Aorta (tissue), 5 donors: ENCODE measurements around the gene LILRB2. TPM values are rescaled to one million over a fixed set of nuclear protein-coding genes. Genes with fewer than 3 reads are reported as not detected.
"Not testable (repeated sequence)": the region's sequence is repeated elsewhere in the genome, so short reads cannot be mapped to it uniquely, and the experiment has no call there.

Source experiments
- ATAC-seq: fragments of 200-7000 bp; cut with Tn5 transposase; one replicate; pipeline ENCODE4 v1.9.1; 2022; ENCODE audit warnings: moderate library complexity; ENCODE audit not compliant: low FRiP score
- DNase-seq, 2 donors: peaks; one replicate each; pipeline ENCODE4 v3.0.0-alpha.2; 2020
- H3K27ac ChIP-seq, 2 donors: one replicate each; pipeline ENCODE4 v1.5.1; 2013; ENCODE audit warnings: low read length in 2 of 2, mild to moderate bottlenecking in 2 of 2, moderate library complexity in 2 of 2, control low read depth in 1 of 2, inconsistent platforms in 1 of 2, low read depth in 1 of 2
- H3K27me3 ChIP-seq, 2 donors: one replicate each; pipeline ENCODE4 v1.6.1; 2013; ENCODE audit warnings: control low read depth in 1 of 2, low read length in 1 of 2, mild to moderate bottlenecking in 1 of 2, moderate library complexity in 1 of 2; ENCODE audit not compliant: insufficient read depth in 2 of 2, control insufficient read depth in 1 of 2
- H3K36me3 ChIP-seq, 2 donors: one replicate each; pipeline ENCODE4 v1.6.1; 2013; ENCODE audit warnings: control low read depth in 1 of 2, low read length in 1 of 2, mild to moderate bottlenecking in 1 of 2; ENCODE audit not compliant: insufficient read depth in 2 of 2, control insufficient read depth in 1 of 2
- H3K4me1 ChIP-seq, 2 donors: one replicate each; pipeline ENCODE4 v1.6.1; 2013; ENCODE audit warnings: low read length in 2 of 2, control low read depth in 1 of 2, mild to moderate bottlenecking in 1 of 2, moderate library complexity in 1 of 2; ENCODE audit not compliant: insufficient read depth in 2 of 2, control insufficient read depth in 1 of 2
- H3K4me3 ChIP-seq, 2 donors: one replicate each; pipeline ENCODE4 v1.5.1; 2013; ENCODE audit warnings: low read length in 2 of 2, control low read depth in 1 of 2, mild to moderate bottlenecking in 1 of 2
- H3K9me3 ChIP-seq: one replicate; pipeline ENCODE4 v1.6.1; 2013; ENCODE audit warnings: mild to moderate bottlenecking, low read length; ENCODE audit not compliant: control insufficient read depth
- WGBS, 2 donors: extraction: QIAGEN DNeasy Blood & Tissue Kit; methylation state at CpG; one replicate each; pipeline ENCODE4 v1.1.7; 2013; 5-methylcytosine and 5-hydroxymethylcytosine counted together
- intact Hi-C, 2 donors: fragments of 100-400 bp; cut with DNase I; formaldehyde crosslinking; loops; one replicate each; pipeline versions ENCODE4 v1.14.2 to v1.15.0; 2022
- polyA plus RNA-seq, 2 donors: library from polyadenylated mRNA; stranded (reverse); fragments of 200-250 nt; gene quantifications; one replicate each; pipeline ENCODE4 v1.2.3, GENCODE V29; 2013
- total RNA-seq, 2 donors: library from RNA; stranded (reverse); fragmentation: NEBNext Ultra II Directional; extraction: Animal tissue kit (Norgen Biotek cat#: 25700); gene quantifications; one replicate each; pipeline ENCODE4 v1.2.1, GENCODE V29; 2021
- donor health status: healthy with polysubstance abuse.
- donor health status: Bipolar disorder and iron deficiency.
- donor health status: DM: no; HTN: no; CAD: no.
- donor health status: DM: no; HTN: no; CAD: no.
- donor health status: DM: yes; HTN: yes; CAD: no.

Gene LILRB2
- total and polyA plus RNA-seq, 4 donors = 0.38 to 22.7 (median 6.1) TPM

DNA sequence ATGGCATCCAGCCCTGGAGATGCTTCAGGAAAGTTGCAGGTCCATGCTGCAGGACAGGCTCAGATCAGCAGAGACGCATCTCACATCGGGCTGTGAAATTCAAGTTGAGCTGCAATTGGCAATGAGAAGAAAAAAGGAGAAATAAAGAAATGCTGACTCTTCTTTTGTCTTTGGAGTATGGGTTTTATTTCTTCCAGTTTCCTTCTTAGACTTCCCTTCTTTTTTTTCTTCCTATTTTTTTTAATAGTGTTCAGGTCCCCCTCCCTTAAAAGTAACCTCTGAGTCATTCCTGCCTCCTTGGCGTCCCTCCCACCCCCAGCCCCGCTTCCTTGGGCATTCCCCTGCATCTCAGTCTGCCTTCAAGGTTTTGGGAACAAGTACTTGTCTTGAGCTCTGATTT lies 9.3 kb downstream of the LILRB2 start:
- H3K36me3 ChIP-seq, H3K4me3 ChIP-seq, ATAC-seq, H3K4me1 ChIP-seq, H3K9me3 ChIP-seq, intact Hi-C loops, H3K27me3 ChIP-seq, H3K27ac ChIP-seq: not testable (repeated sequence)
- 36 to 56% methylated on average over 2 to 4 of the region's 4 CpGs for WGBS, 2 donors
- peak in 1 of 2 donors; percentile 72 for DNase-seq

DNA sequence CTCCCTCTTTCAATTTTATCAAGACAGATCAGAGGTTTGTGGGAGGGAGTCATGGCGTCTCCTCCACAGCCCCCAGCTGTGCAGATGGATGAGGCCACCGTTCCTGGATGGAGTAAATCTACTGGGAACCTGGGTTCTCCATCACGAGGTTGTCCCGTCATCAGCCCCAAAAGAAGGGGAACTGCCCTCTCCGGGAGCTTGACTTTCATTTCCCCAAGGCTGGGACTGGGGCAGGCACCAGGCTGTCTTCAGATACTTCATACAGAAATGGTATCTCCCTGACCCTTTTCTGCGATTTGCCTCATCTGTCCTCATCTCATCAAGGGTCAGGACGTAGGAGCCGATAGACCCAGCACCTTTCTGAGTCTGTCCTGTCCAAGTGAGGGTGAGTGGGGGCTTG lies 9.8 kb downstream of the LILRB2 start:
- Histone ChIP-seq H3K27me3 (peaks cover 0 to 2% of the 10 kb centered on the region in 2 donors), H3K36me3 (no peaks in the 10 kb centered on the region), H3K9me3 (no peaks in the 10 kb centered on the region), H3K27ac (no peak overlapping the region), H3K4me3 (no peak overlapping the region), H3K4me1 (no peaks in the 10 kb centered on the region)
- ATAC-seq = peak; percentile 44
- intact Hi-C loops = no loop called here
- WGBS, 2 donors = 79% methylated on average over 8 of the region's 8 CpGs
- DNase-seq = peak in 1 of 2 donors; percentile 82

DNA sequence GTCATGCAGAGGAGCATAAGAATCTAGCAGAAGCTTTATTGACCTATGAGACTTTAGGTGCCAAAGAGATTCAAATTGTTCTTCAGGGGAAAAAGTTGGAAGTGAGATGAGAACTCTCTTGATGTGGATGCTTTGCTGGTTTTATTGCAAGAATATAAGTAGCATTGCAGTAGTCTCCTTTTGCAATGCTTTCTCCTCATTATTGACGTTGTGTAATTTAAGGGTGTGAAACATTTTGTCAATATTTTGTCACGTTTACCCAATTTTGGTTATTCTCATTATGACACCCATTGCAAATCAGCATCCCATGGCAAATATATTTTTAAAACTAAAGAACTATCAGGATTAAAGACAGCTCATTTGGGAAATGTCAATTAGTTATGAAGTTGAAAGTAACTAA lies 12.0 kb downstream of the LILRB2 start:
- Histone ChIP-seq H3K27ac (no peak overlapping the region), H3K36me3 (no peaks in the 10 kb centered on the region), H3K4me3 (no peak overlapping the region), H3K27me3 (peaks cover 0 to 2% of the 10 kb centered on the region in 2 donors), H3K4me1 (no peaks in the 10 kb centered on the region), H3K9me3 (no peaks in the 10 kb centered on the region)
- intact Hi-C loops = no loop called here
- ATAC-seq (no peak), DNase-seq (no peak)
- WGBS, 2 donors = 67 to 69% methylated on average over 2 of the region's 2 CpGs

DNA sequence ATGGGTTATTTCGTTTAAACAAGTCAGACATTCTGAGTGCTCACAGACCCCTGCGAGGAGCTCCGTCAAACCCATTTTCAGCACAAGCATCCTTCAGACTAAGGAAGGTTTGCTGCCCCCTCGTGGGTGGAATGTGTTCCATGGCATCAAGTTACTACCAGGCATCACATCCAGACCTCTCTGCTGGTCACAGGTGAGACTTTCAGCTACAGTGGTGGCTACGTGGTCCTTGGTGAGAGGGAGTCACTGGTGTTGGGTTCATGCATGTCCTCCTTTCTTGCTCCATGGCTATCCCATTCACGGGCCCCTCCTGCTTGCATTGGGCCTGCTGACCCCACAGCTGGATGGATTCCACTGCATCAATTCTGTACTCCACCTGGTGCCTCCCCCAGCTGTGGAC lies 14.8 kb downstream of the LILRB2 start:
- DNase-seq = peak; percentile 83 to 87
- H3K36me3 ChIP-seq = no peaks in the 10 kb centered on the region
- H3K27ac ChIP-seq = no peak overlapping the region
- ATAC-seq = no peak
- peaks cover 0 to 2% of the 10 kb centered on the region in 2 donors for H3K27me3 ChIP-seq
- intact Hi-C loops = no loop called here
- no peaks in the 10 kb centered on the region for H3K9me3 ChIP-seq
- no peaks in the 10 kb centered on the region for H3K4me1 ChIP-seq
- WGBS, 2 donors = 4% methylated on average over 6 of the region's 6 CpGs
- no peak overlapping the region for H3K4me3 ChIP-seq

DNA sequence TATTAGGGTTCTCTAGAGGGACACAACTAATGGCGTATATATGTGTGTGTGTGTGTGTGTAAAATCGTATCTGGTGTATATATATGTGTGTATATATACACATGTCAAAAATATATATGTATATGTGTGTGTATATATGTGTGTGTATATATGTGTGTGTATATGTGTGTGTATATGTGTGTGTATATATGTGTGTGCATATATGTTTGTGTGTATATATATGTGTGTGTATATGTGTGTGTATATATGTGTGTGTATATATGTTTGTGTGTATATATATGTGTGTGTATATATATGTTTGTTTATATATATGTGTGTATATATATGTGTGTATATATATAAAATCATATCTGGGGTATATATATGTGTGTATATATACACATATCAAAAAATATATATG lies 18.4 kb downstream of the LILRB2 start:
- no peak for ATAC-seq
- H3K4me1 ChIP-seq = no peaks in the 10 kb centered on the region
- H3K27ac ChIP-seq = no peak overlapping the region
- H3K27me3 ChIP-seq = no peaks in the 10 kb centered on the region
- H3K36me3 ChIP-seq = no peaks in the 10 kb centered on the region
- H3K4me3 ChIP-seq = no peak overlapping the region
- no peaks in the 10 kb centered on the region for H3K9me3 ChIP-seq
- intact Hi-C loops = no loop called here
- WGBS, 2 donors = 75 to 89% methylated on average over 2 of the region's 2 CpGs
- DNase-seq = no peak

DNA sequence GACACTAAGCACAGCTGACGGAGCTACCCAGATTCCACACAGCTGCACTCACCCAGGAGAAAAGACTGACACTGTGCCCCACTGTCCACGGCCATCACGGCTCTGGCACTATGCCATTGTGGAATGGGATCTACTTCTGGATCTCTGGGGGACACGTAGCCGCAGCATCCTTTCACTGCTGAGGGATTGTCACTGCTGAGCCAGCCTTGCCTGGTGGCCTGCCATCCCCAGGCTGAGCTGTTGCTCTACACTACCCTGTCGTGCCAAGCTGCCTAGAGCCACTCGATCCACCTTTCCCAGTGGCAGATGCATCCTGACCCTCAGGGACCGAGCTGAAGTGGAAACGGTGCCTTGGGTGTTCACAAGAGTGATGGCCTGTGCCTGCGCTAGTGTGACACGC lies 18.8 kb downstream of the LILRB2 start:
- ATAC-seq (no peak), DNase-seq (peak in 1 of 2 donors; percentile 34)
- Histone ChIP-seq H3K27ac (no peak overlapping the region), H3K4me1 (no peaks in the 10 kb centered on the region), H3K36me3 (no peaks in the 10 kb centered on the region), H3K4me3 (no peak overlapping the region), H3K27me3 (no peaks in the 10 kb centered on the region), H3K9me3 (no peaks in the 10 kb centered on the region)
- 78 to 80% methylated on average over 11 of the region's 11 CpGs for WGBS, 2 donors
- intact Hi-C loops = no loop called here

DNA sequence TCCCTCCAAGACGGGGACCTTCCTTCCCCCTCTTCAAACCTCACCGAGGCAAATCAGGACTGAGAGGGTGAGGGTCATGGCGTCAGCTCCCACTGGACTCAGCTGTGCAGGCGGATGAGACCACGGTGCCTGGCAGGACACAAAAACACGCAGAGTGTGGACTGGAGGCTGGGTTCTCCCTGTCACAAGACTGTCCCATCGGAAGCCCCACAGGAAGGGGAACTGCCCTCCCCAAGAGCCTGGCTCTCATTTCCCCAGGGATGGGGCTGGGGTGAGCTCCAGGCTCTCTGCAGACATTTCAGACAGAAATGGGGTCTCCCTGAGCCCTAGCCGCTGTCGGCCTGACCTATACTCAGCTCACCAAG lies 23.8 kb downstream of the LILRB2 start, which contains the start of gene LILRB5:
LILRB5 (minus strand) TSS at position 158 of the 365 bp plus-strand sequence; CDS start at position 78, 80 bp downstream.
- Histone ChIP-seq H3K4me1 (no peaks in the 10 kb centered on the region), H3K4me3 (no peak within 1 kb of the TSS), H3K9me3 (no peaks in the 10 kb centered on the region), H3K27me3 (no peaks in the 10 kb centered on the region), H3K27ac (no peak within 1 kb of the TSS), H3K36me3 (no peaks in the 10 kb centered on the region)
- intact Hi-C loops = no loop called here
- 66 to 68% methylated on average over 9 of the region's 9 CpGs for WGBS, 2 donors
- ATAC-seq (peak; percentile 40), DNase-seq (peak in 1 of 2 donors; percentile 61)

DNA sequence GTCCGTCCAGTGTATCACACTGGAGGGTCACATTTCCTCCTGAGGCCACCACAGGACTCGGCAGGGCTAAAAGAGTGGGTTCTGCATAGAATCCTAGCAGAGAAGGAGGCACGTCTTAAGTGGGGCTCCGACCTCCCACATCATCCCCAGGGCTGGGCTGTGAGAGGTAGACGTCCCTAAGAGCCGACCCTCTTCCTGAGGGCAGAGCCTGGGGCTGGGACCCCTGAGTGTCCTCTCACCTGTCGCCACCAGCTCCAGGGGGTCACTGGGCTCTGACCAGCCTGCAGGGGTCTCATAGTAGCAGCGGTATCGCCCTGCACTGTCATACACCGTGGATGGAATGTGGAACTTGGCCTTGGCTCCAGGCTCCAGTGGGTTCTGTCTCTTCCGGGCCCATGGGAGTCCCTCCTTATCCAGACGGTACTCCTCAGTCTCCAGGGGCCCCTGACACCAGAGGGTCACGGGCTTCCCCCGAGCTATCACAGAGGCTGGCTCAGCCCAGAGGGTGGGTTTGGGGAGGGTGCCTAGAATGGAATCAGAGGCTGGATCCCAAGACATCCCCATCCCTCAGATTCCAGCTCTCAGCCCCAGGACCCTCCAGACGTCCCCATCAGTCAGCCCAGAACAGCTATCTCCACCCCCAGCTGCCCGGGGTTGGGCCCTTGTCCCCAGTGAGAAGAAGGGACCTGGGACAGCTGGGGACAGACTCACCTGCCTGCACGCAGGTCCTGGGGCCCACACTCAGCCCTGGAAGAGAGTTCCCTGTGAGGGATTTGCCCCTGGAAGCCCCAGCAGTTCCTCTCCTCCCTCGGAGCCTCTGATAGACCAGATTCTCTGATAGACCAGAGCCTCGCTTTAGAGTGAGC lies 24.4 kb downstream of the LILRB2 start:
- no peak overlapping the region for H3K4me3 ChIP-seq
- intact Hi-C loops = no loop called here
- H3K27me3 ChIP-seq = no peaks in the 10 kb centered on the region
- H3K27ac ChIP-seq = no peak overlapping the region
- ATAC-seq = no peak
- H3K4me1 ChIP-seq = no peaks in the 10 kb centered on the region
- no peaks in the 10 kb centered on the region for H3K9me3 ChIP-seq
- peak in 1 of 2 donors; percentile 26 for DNase-seq
- H3K36me3 ChIP-seq = no peaks in the 10 kb centered on the region
- WGBS, 2 donors = 63 to 64% methylated on average over 19 of the region's 19 CpGs
